Fibroblast of lung (primary cell): Measurements from ENCODE around the gene ARMCX4.

ENCODE experiments used
- CTCF ChIP-seq, 2 donors: IDR thresholded peaks in 1 of 2; conservative IDR thresholded peaks in 1 of 2; 1 replicate in 1 of 2; 2 replicates in 1 of 2; pipeline ENCODE4 v1.5.1; 2011 to 2012; ENCODE audit warnings: low read length in 2 of 2, control low read depth in 1 of 2, inconsistent platforms in 1 of 2, low read depth in 1 of 2, mild to moderate bottlenecking in 1 of 2
- EZH2 ChIP-seq: IDR thresholded peaks from 2 replicates; pipeline ENCODE4 v1.5.1; 2012; ENCODE audit warnings: low read length, control low read depth, mild to moderate bottlenecking; ENCODE audit errors: missing control alignments

GRCh38 chrX:101460669-101461068 is 24.6 kb upstream of the ARMCX4 start:
- no peak for TF ChIP-seq CTCF (conservative IDR thresholded peaks at IDR 0.05 in 1 of 2, IDR thresholded peaks at IDR 0.05 in 1 of 2; ENCODE audit: low read depth in 1 of 2, low read length in 2 of 2)
- no peak for TF ChIP-seq EZH2
